C4-2B (cell line): ENCODE data around the gene PTPRZ1.

ENCODE experiments used
- ZFX ChIP-seq: fragments of 450-650 bp; IDR thresholded peaks from 2 replicates; pipeline ENCODE4 v1.6.1; 2017
- TF ChIP-seq, protein P1 (sequence below): fragments of 450-650 bp; conservative IDR thresholded peaks from 2 replicates; pipeline ENCODE4 v1.5.1; 2017; ENCODE audit warnings: mild to moderate bottlenecking

DNA sequence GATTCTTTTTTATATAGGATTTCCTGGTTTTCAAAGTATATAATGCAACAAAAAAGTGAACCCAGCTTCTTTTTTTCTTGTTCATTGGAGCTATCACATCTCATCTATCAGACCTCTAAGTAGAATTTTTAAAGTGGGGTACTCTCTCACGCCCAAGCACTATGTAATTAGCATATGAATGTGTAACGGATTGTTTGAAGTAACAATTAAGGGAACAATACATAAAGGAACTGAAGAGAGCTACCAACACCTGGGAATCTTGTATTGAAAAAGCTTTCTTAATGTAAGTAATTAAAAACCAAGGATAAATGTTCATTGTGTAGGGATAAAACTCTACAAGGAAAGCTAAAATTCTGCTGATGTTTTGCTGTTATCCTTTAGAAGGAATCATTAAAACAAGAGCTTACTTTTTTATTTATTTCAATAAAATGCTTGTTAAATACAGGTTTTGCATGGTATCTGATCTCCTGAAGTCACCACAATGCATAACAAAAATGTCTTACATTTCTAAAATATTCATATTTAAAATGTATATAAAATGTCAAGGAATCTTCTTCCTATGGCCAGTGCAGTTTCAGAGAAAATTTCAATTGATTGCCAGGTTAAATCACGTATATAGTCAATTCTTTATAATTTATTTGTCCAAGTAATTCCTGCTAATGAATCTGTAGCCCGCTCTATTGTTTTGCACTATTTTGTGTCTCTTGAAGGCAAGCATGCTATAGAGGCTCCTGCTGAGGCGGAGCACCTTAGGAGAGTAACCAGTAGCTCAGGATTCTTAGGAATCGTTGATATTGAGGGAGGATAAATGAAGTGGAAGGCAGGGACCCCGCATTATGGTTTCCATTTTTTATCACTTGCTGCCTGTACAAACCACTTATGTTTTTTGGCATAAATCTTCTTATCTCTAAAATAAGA lies 51.6 kb downstream of the PTPRZ1 start:
- TF ChIP-seq, protein P1, sequence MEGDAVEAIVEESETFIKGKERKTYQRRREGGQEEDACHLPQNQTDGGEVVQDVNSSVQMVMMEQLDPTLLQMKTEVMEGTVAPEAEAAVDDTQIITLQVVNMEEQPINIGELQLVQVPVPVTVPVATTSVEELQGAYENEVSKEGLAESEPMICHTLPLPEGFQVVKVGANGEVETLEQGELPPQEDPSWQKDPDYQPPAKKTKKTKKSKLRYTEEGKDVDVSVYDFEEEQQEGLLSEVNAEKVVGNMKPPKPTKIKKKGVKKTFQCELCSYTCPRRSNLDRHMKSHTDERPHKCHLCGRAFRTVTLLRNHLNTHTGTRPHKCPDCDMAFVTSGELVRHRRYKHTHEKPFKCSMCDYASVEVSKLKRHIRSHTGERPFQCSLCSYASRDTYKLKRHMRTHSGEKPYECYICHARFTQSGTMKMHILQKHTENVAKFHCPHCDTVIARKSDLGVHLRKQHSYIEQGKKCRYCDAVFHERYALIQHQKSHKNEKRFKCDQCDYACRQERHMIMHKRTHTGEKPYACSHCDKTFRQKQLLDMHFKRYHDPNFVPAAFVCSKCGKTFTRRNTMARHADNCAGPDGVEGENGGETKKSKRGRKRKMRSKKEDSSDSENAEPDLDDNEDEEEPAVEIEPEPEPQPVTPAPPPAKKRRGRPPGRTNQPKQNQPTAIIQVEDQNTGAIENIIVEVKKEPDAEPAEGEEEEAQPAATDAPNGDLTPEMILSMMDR: no peak
- no peak for TF ChIP-seq ZFX
